DMS 273 (cell line): ENCODE data around the gene B3GNT5.
A peak's percentile ranks its signal among the peaks of the same experiment; 100 is the strongest.

Experiments
- DNase-seq: peaks from one replicate; lab custom pipeline; 2025; ENCODE audit not compliant: unreplicated experiment; lab: John Stamatoyannopoulos, UW

Gene B3GNT5

DNA sequence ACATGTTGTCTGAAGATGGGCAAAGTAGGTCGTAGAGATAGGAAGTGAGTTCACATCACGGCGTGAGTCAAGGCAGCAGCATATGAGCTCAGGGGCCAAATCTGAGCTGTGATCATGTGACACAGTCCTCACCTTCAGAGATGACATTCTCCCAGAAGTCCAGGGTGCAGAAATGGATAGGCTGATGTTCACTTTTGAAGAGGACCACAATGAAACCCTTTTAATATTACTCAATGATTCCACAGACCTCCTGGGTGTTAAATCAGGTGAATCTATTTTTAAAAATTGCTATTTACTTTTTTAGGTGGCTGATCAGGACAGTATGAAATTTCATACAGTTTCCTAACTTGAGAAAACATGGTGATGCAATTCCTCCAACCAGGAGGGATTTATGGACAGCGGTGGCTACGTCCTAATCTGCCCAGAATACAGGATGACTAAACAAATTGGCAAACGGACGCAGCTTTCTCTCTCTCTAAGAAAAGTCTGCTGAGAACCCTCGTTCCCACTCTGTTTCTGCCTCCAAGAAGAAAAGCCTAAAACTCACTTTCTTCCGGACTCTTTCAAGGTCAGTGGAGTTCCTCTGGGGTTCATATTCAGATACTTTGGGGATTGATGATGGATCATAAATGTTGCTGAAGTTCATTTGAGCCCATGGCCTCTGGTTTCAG is 34.4 kb downstream of the B3GNT5 start:
- DNase-seq, result no peak

DNA sequence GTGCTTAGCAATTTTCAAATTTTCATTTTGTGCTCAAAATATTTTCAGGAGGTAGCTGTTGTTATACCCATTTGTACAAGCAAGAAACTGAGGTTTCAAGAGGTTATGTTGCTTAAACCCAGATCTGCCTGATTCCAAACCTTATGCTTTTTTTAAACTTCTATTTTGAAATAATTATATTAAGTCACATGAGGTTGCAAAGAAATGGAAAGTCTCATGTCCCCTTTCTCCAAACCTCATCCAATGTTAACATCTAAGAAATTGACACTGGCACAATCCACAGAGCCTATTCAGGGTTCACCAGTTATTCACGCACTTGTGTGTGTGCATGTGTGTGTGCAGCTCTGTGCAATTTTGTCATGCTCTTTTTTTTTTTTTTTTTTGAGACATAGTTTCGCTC is 35.1 kb downstream of the B3GNT5 start:
- DNase-seq, result no peak

DNA sequence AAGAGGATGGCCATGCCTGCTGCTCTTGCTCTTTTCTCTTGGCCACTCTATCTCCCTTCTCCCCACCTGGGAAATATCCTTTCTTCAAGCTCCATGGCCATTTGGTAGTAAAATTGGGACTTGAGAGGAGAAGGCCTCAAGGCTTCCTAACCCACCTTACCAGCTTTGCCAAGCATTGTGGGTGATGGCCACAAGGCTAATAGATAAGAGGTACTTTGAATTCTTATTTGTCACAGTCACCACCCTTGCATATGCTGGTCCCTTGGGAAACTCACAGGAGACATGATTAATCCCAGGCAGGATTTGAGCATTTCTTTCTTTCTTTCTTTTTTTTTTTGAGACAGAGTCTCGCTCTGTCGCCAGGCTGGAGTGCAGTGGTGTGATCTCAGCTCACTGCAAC is 37.2 kb downstream of the B3GNT5 start:
- no peak for DNase-seq

DNA sequence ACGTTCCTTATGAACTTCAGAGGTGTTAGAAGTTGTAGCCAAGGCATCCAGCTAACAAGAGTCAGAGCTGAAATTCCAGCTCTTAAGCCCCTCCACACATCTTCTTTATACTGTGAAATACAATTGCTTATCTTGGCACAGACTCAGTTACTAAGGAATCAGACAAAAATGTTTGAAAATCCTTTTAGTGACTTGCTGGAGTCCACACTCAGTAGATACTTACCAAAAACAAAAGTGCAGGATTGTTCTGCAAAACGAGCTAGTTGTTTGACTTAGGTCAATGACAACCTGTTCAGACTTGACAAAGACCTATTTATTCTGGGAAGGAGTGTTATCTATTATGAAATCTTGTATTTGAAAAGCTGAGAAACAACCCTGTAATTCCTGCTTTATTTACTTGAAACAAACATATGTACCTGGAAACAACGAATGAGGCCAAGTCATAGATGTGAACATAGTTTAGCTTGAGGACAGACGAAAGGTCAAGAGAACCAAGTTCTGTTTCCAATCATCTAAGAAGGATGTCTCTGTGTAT is 38.5 kb downstream of the B3GNT5 start:
- no peak for DNase-seq

GRCh38 chr3:183293966-183294365 is 40.9 kb downstream of the B3GNT5 start:
- DNase-seq, result no peak

DNA sequence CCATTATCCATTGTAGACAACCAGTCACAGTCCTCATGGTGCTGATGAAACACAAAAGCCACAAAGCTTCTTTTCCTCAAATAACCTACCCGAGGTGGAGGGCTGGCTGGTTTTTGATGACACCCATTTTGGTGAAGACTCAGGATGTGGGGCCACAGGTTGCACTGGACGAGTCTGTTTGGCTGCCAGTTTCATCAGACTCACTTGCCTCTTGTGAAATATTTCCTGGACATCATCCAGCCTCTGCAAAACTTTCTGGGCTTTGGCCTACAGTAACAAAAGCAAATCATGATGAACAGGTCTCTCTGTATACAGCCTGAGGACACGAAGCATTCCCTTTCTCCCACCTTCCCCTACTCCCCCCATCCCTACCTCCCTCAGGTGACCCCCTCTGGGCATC is 42.2 kb downstream of the B3GNT5 start:
- no peak for DNase-seq

GRCh38 chr3:183296944-183297343 is 43.9 kb downstream of the B3GNT5 start:
- DNase-seq, result no peak

DNA sequence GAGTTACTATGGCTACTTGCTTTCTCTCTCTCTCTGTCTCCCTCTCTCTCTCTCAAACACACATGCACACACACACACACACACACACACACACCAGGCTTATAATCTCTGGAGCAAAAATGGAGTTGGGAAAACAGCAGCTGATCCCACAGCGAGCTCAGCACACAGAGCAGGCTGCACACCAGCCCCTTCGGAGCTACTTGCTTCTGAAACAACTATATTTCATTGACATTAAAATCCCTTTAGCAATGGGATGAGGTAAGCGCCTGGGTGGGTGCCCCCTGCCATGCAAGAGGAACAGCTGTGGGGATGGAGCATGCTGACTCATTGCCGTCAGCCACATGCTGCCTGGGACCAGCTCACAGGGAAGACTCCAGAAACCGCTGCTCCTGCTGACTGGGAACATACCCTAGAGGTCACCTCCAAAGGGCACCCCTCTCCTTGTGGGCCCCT is 45.7 kb downstream of the B3GNT5 start:
- DNase-seq, result peak; percentile 94

- no peak for DNase-seq
Observed at GRCh38 chr3:183299976-183300375, 46.9 kb downstream of the B3GNT5 start.

DNA sequence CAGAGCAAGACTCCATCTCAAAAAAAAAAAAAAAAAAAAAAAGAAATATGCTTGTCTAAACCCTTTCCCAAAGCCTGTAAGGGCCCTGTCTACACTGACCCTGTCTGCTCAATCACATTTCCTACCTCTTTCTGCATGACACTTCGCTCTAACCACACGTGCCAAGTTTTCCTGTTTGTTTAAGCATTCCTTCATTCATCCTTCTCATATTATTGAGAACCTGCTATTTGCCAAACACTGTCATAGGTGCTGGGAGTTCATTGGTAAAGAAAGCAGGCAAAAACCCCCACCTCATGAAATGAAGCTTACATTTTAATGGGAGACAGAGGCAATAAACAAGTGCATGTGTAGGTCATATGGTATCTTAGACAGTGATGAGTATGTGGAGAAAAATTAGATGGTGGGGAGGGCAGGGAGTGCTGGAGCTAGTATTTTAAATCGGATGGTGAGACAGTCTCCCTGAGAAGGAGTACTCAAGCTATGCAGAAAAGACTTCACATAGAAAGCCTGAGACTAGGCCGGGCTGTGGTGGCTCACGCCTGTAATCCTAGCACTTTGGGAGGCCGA is 48.0 kb downstream of the B3GNT5 start:
- no peak for DNase-seq

- DNase-seq, result no peak
Observed at GRCh38 chr3:183301937-183302580, 49.0 kb downstream of the B3GNT5 start.

DNA sequence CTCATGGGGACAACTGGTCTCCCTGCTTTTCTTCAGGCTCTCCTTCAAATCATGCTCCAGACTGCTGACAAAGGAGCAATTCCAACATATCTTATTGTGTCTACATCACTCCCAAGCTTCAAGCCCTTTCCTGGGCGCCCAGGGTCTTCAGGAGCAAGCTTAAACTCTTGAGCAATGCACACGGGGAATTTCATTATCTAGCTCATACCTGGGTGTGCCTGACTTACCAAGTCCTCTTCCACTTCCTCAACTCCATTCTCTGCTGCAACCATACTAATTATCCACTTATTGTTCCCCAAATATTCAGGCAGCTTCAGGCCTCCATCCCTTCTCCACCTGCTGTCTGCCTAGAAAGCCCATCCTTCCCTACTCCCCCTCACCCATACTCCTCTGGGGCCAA is 50.6 kb downstream of the B3GNT5 start:
- DNase-seq, result no peak

DNA sequence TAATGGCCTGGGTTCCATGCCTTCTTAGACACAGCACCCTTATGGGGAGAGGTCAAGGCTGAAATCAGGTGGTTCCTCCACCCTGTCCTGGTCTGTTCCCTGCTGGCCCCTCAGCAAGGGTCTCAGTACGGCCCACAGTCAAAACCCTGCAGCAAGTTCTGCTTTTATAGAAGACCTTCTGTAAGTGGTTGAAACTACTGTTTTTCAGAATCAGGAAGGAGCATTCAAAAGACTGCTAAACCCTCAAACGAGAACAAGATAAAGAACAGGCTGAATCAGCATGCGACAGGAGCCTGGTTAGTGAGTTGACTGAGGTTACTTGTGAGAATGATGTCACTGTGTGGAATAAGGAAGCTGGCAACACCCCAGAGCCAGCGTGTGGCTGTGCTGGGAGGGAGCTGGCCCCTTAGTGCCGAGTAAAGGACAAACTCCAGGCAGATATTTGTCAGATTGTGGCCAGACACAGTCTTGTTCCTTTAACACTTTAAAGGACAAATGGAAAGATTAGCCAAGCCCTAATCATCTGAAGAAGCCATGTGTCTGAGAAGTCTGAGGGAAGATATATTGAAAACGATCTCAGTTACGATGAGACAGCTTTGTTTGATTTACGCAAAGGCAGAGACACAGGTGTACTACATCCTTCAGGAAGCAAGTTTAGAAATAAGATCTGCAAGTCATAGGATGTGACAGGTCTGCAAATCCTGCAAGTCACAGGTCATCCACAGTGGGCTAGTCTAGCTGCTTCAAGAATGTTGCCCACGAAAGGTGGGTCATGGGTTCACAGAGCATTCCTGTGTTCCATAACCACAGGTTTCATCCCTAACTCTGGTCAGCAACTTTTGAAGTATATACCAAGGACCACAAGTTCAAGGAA is 54.0 kb downstream of the B3GNT5 start:
- DNase-seq, result no peak

DNA sequence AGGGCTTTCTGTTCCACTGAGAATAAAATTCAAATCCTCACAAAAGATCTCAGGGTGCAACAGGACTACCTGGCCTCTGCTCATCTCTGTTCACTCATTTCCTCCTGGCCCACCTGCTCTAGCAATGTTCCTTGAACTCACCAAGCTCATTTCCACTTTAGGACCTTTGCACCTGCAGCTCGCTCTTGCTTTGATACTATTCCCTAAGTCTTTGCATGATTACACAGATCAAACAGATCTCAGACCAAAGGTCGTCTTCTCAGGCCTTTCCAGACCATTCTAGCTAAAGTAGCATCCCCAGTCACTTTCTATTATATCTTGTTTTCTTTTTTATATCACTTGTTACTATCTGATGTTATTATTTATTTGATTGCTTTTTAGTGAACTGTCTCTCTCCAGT is 54.7 kb downstream of the B3GNT5 start:
- DNase-seq, result no peak

- no peak for DNase-seq
Observed at GRCh38 chr3:183308751-183309150, 55.7 kb downstream of the B3GNT5 start.

DNA sequence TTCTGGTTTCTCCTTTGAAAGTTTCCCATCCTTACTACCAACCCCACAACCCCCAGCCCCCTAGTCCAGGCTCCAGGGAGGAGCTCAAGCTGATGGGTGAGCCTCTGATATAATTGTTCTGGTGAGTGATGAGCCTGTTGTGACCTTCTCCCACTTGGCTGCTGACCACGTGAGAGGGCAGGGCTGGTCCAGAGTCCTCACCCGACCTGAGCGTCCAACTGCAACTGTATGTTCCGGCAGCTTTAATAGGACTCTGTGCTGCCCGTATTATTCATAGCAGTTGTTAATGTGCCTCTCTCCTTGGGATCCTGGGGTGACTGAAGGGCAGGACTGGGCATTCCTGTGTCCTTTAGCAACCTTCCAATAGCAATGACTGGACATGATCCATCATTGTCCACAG is 56.2 kb downstream of the B3GNT5 start:
- DNase-seq, result no peak

- no peak for DNase-seq
Observed at GRCh38 chr3:183310936-183311335, 57.9 kb downstream of the B3GNT5 start.

DNA sequence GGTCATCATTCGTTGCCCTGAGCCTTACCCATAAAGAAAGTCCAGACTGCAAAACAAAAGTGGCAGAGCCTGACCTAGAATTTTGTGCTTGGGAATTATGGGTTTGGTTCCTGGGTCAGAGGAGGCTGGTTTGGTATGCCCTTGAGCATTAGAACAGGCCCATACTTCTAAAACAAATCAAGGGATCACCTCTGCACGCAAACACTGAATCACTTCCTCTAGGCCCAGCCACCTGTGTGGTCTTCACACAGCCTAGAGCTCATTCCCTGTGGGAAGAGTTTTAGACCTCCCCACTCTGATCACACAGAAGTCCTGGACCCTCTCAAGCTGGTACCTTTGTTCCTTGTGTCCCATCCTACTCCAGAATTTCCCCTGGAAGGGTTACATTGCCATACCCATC is 59.4 kb downstream of the B3GNT5 start:
- no peak for DNase-seq

DNA sequence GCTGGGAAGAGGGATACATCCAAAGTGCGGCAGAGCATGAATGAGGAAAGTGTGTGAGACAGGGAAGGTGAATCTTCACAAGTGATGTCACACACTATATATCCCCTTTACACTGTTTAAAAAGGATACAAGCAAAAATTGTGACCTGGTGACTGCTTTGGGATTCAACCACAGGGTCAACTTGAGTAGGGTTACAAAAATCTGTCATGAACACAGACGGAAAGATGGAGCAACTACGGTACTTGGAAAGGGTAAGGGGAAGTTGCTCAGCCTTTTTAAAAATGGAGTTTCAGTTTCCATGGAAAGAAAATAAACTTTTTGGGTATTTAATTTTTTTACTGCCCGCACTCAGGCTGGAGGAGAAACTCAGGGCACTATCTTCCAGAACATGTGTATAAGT is 60.3 kb downstream of the B3GNT5 start:
- DNase-seq, result no peak

DNA sequence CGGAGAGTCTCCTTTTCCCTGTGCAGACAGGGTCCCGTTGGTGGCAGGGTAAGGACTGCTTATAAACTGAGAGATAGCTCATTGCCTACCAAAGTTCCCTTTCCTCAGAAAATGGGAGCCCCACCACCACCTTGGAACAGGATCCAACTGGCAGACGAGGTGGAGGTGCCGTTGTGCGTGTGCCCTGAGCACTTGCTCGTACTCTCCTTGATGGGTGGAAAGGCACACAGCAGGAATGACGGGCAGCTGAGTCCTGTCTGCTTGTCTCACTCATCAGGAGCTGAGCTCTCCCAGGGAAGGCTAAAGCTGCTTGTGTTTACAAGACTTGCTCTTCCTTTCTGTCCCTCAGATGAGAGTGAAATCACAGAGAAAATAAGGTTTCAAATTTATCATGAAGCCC is 60.7 kb downstream of the B3GNT5 start:
- DNase-seq, result no peak

DNA sequence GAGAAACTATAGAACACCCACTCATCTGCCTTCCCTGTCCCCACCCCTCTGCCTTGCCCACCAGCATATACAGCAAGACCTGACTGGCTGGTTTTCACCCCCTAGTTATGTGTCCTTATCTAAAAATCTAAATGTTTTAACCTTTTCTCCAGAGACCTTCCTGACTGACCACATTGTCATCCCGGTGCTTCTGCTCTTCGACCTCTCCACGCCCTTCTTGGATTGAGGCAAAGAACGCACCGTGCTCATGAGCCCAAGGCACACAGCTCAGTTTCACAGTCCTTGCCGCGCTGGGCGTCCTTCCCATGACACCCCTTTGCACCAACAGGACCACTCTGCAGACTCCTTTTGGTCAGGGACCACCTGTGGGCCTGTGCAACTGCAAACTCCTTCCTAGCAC is 62.7 kb downstream of the B3GNT5 start:
- no peak for DNase-seq
